ENCODE data around the gene FGF5. TPM values are rescaled to one million over a fixed set of nuclear protein-coding genes. Genes with fewer than 3 reads are reported as not detected.
"Not testable (repeated sequence)": the region's sequence is repeated elsewhere in the genome, so short reads cannot be mapped to it uniquely, and the experiment has no call there.

The FGF5 gene
- total and polyA plus RNA-seq, 7 donors, result 0.05 to 0.85 (median 0.24) TPM; not detected in 4

DNA sequence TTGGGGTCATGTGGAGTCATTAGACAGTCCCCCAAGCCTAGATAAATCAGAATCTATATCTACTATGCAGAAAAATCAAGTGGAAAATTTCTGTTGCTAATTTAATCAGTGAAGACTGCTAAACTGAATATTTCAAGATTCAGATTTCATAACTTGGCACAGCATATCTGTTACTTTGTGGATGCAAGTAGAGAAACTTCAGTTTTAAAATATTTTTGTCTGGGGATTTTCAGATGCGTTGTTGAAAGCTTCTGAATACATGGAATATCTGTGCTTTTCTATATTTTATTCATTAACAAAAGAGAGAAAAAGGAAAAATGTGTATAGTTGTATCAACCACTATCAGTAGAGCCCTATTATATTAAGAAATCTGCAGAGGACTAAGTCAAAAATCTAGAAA, 4.4 kb downstream of the FGF5 start:
- ATAC-seq, result no peak
- intact Hi-C loops (cut with DNase I), result no loop called here
- Histone ChIP-seq H3K27me3 (ENCODE audit: insufficient read depth in 3 of 3, low read length in 2 of 3) (peaks cover 0 to 41% (median 17%) of the 10 kb centered on the region in 3 donors), H3K27ac (no peak overlapping the region), H3K4me1 (peaks cover 4% of the 10 kb centered on the region), H3K36me3 (ENCODE audit: insufficient read depth in 1 of 2, low read depth in 1 of 2) (no peaks in the 10 kb centered on the region), H3K4me3 (no peak overlapping the region), H3K9me3 (no peaks in the 10 kb centered on the region)
- 0 to 54% (median 43%) methylated on average over 1 of the region's 1 CpG for WGBS, 3 donors
- no peak for TF ChIP-seq CTCF (IDR thresholded peaks at IDR 0.05)
- no peak for DNase-seq

DNA sequence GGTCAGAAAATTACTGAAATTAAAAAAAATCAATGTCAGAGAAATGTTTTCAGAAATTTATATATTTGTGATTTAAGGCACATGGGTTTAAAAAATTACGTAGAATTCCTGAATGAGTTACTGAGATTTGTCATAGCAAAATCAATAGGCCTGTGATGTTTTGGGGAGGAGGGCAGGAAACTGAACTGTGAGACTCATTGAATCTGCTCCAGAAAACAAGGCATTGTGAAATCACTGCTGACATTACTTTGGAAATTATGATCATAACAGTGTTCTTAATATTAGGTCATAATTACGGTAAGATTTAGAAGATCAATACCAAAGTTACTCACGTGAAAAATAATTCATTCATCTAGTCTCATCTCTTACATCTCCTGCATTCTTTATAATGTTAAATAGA, 5.3 kb downstream of the FGF5 start:
- TF ChIP-seq CTCF (IDR thresholded peaks at IDR 0.05), result no peak
- Histone ChIP-seq H3K4me3 (no peak overlapping the region), H3K4me1 (peaks cover 2% of the 10 kb centered on the region), H3K9me3 (no peaks in the 10 kb centered on the region), H3K27ac (no peak overlapping the region), H3K27me3 (ENCODE audit: insufficient read depth in 3 of 3, low read length in 2 of 3) (peaks cover 0 to 32% (median 8%) of the 10 kb centered on the region in 3 donors), H3K36me3 (ENCODE audit: insufficient read depth in 1 of 2, low read depth in 1 of 2) (no peaks in the 10 kb centered on the region)
- intact Hi-C loops (cut with DNase I), result no loop called here
- WGBS, 3 donors, result 83 to 86% (median 84%) methylated on average over 3 of the region's 3 CpGs
- ATAC-seq, result no peak
- DNase-seq, result no peak

DNA sequence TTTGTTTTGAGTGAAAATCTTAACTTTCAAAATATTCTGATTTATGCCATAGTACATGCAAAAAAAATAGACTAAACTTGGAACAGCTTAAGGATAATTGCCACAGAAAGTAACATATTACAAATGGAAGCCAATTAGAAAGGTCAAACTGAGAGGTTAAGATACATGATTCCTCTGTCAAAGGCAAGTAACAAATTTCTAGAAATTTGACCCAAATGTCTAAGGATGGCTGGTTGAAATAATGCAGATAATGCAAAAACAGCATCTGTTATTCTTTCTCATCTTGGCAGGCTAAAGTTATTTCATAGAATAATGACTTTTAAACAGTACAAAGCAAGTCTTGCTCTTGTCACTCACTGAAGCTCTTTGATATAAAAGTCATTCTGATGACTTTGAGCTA, 10.5 kb downstream of the FGF5 start:
- H3K4me1 ChIP-seq, result no peaks in the 10 kb centered on the region
- intact Hi-C loops (cut with DNase I), result no loop called here
- TF ChIP-seq CTCF (IDR thresholded peaks at IDR 0.05), result no peak
- no peak for ATAC-seq
- H3K4me3 ChIP-seq, result no peak overlapping the region
- H3K27me3 ChIP-seq (ENCODE audit: insufficient read depth in 3 of 3, low read length in 2 of 3), result no peaks in the 10 kb centered on the region
- DNase-seq, result no peak
- no peak overlapping the region for H3K27ac ChIP-seq
- H3K9me3 ChIP-seq, result no peaks in the 10 kb centered on the region
- no peaks in the 10 kb centered on the region for H3K36me3 ChIP-seq (ENCODE audit: insufficient read depth in 1 of 2, low read depth in 1 of 2)

GRCh38 chr4:80279751-80280150, 13.3 kb downstream of the FGF5 start:
- H3K4me3 ChIP-seq, result no peak overlapping the region
- no peak overlapping the region for H3K27ac ChIP-seq
- H3K27me3 ChIP-seq (ENCODE audit: insufficient read depth in 3 of 3, low read length in 2 of 3), result no peaks in the 10 kb centered on the region
- ATAC-seq (no peak), DNase-seq (no peak)
- TF ChIP-seq CTCF (IDR thresholded peaks at IDR 0.05), result no peak
- H3K36me3 ChIP-seq (ENCODE audit: insufficient read depth in 1 of 2, low read depth in 1 of 2), result no peaks in the 10 kb centered on the region
- intact Hi-C loops (cut with DNase I), result no loop called here
- 68 to 89% (median 88%) methylated on average over 1 of the region's 1 CpG for WGBS, 3 donors
- H3K9me3 ChIP-seq, result no peaks in the 10 kb centered on the region
- H3K4me1 ChIP-seq, result no peaks in the 10 kb centered on the region

DNA sequence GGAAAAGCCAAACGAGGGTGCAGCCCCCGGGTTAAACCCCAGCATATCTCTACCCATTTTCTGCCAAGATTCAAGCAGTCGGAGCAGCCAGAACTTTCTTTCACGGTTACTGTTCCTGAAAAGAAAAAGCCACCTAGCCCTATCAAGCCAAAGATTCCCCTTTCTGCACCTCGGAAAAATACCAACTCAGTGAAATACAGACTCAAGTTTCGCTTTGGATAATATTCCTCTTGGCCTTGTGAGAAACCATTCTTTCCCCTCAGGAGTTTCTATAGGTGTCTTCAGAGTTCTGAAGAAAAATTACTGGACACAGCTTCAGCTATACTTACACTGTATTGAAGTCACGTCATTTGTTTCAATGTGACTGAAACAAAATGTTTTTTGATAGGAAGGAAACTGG, 20.0 kb downstream of the FGF5 start:
- DNase-seq, result no peak
- ATAC-seq, result no peak
- no peak overlapping the region for H3K27ac ChIP-seq
- no peaks in the 10 kb centered on the region for H3K36me3 ChIP-seq (ENCODE audit: insufficient read depth in 1 of 2, low read depth in 1 of 2)
- no peak overlapping the region for H3K4me3 ChIP-seq
- intact Hi-C loops (cut with DNase I), result no loop called here
- no peaks in the 10 kb centered on the region for H3K27me3 ChIP-seq (ENCODE audit: insufficient read depth in 3 of 3, low read length in 2 of 3)
- H3K9me3 ChIP-seq, result no peaks in the 10 kb centered on the region
- TF ChIP-seq CTCF (IDR thresholded peaks at IDR 0.05), result no peak
- H3K4me1 ChIP-seq, result no peaks in the 10 kb centered on the region
- 40 to 54% (median 43%) methylated on average over 7 of the region's 7 CpGs for WGBS, 3 donors

GRCh38 chr4:80290665-80291064, 24.2 kb downstream of the FGF5 start:
- H3K36me3 ChIP-seq (ENCODE audit: insufficient read depth in 1 of 2, low read depth in 1 of 2); H3K27me3 ChIP-seq (ENCODE audit: insufficient read depth in 3 of 3, low read length in 2 of 3); H3K4me1 ChIP-seq; DNase-seq; intact Hi-C loops (cut with DNase I); H3K27ac ChIP-seq; ATAC-seq; H3K4me3 ChIP-seq; H3K9me3 ChIP-seq: not testable (repeated sequence)
- WGBS, 3 donors, result 97 to 98% (median 98%) methylated on average over 2 of the region's 2 CpGs
